Gastrocnemius medialis (tissue), 4 donors: ENCODE results near the gene CENPP.

Source experiments
- POLR2A ChIP-seq, 2 donors: fragments of 450-650 bp; IDR thresholded peaks; one replicate each; pipeline ENCODE4 v1.6.1; 2017; ENCODE audit warnings: antibody characterized with exemption in 2 of 2, mild to moderate bottlenecking in 2 of 2, moderate library complexity in 2 of 2
- TF ChIP-seq, protein P1 (sequence below), 5 experiments: fragments of 450-650 bp in 3 of 5; fragments of 200-600 bp in 2 of 5; sonication (generic) in 2 of 5; IDR thresholded peaks in 4 of 5; conservative IDR thresholded peaks in 1 of 5; 1 replicate in 4 of 5; 2 replicates in 1 of 5; pipeline ENCODE4 v1.5.1; 2016 to 2019; ENCODE audit warnings: antibody characterized with exemption in 5 of 5, mild to moderate bottlenecking in 3 of 5, moderate library complexity in 3 of 5

DNA sequence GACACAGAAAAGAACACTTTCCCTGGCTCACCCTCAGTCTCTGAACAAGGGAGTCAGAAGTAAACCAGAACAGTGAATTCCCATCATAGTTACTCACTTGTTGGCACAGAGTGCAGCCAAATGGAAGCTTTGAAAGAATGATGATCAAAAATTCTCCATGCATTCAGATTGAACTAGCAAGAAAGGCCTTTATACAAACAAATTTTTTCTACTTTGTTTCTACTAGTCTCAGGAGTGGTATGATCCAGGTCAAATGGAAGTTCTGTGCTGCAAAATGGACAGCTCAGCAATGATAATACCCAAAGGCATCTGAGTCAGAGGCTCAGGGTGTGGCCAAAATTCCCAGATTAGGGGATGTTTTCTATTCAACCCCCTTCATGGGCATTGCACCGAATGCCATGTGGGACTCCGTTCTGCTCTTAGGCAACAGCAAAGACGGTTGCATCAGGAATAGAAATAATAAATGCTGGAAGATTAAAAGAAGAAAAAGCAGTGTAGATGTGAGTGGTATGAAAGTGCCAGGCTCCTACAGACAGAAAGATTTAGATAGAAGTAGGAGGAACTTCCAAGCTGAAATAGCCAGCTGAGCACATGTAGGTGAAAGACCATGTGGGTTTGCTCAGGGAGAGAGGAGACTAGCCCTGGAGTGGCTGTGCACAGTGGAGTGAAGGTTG, 180.6 kb downstream of the CENPP start:
- TF ChIP-seq, protein P1, sequence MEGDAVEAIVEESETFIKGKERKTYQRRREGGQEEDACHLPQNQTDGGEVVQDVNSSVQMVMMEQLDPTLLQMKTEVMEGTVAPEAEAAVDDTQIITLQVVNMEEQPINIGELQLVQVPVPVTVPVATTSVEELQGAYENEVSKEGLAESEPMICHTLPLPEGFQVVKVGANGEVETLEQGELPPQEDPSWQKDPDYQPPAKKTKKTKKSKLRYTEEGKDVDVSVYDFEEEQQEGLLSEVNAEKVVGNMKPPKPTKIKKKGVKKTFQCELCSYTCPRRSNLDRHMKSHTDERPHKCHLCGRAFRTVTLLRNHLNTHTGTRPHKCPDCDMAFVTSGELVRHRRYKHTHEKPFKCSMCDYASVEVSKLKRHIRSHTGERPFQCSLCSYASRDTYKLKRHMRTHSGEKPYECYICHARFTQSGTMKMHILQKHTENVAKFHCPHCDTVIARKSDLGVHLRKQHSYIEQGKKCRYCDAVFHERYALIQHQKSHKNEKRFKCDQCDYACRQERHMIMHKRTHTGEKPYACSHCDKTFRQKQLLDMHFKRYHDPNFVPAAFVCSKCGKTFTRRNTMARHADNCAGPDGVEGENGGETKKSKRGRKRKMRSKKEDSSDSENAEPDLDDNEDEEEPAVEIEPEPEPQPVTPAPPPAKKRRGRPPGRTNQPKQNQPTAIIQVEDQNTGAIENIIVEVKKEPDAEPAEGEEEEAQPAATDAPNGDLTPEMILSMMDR (IDR thresholded peaks at IDR 0.05 in 4 of 5, conservative IDR thresholded peaks at IDR 0.05 in 1 of 5): no peak
- no peak for TF ChIP-seq POLR2A (IDR thresholded peaks at IDR 0.05)
